ENCODE data around the gene TCHH.

The TCHH gene

DNA sequence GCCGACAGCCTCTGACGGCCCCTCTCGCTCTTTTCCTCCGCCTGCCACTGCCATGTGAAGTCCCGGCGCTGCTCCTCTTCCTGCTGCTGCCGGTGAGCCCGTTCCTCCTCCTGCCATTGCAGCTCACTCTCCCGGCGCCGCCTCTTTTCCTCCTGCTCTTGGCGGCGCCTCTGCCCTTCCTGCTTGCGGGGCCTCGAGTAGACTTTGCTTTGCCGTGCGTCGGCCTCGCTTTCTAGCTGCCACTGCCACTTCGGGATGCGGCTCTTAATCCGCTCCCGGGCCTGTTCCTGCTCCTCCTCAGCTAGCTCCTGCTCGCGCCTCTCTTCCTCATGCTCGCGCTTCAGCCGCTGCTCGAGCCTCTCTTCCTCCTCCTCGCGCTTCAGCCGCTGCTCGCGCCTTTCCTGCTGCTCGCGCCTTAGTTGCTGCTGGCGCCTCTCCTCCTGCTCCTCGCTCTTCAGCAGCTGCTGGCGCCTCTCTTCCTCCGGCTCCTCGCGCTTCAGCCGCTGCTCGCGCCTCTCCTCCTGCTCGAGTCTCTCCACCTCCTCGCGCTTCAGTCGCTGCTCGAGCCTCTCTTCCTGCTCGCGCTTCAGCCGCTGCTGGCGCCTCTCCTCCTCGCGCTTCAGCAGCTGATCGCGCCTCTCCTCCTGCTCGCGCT, 4.3 kb downstream of the TCHH start:
- Histone ChIP-seq H3K9me2 (replicated peaks; ENCODE audit: low read depth, low read length) (no peaks in the 10 kb centered on the region), H3K36me3 (ENCODE audit: insufficient read depth, low read length) (no peaks in the 10 kb centered on the region), H3K9ac (ENCODE audit: low read depth, low read length, poor library complexity, severe bottlenecking) (no peak overlapping the region), H3K79me2 (ENCODE audit: insufficient read depth, low read length) (no peaks in the 10 kb centered on the region), H3F3A (ENCODE audit: low read depth) (no peaks in the 10 kb centered on the region), H3K9me3 (ENCODE audit: insufficient read depth, low read depth, low read length) (no peaks in the 10 kb centered on the region), H3K4me3 (ENCODE audit: low read length, poor library complexity, severe bottlenecking) (no peak overlapping the region), H3K27me3 (ENCODE audit: insufficient read depth, low read length, poor library complexity, severe bottlenecking) (peaks cover 5% of the 10 kb centered on the region), H4K20me1 (ENCODE audit: insufficient read depth, low read length, poor library complexity, severe bottlenecking) (no peaks in the 10 kb centered on the region), H3K4me2 (ENCODE audit: low read depth, low read length, poor library complexity, severe bottlenecking) (no peak overlapping the region), H3K4me1 (ENCODE audit: insufficient read depth, low read length, poor library complexity, severe bottlenecking) (peaks cover 6% of the 10 kb centered on the region), H2AFZ (ENCODE audit: low read length) (no peak overlapping the region)
- TF ChIP-seq, protein P1, sequence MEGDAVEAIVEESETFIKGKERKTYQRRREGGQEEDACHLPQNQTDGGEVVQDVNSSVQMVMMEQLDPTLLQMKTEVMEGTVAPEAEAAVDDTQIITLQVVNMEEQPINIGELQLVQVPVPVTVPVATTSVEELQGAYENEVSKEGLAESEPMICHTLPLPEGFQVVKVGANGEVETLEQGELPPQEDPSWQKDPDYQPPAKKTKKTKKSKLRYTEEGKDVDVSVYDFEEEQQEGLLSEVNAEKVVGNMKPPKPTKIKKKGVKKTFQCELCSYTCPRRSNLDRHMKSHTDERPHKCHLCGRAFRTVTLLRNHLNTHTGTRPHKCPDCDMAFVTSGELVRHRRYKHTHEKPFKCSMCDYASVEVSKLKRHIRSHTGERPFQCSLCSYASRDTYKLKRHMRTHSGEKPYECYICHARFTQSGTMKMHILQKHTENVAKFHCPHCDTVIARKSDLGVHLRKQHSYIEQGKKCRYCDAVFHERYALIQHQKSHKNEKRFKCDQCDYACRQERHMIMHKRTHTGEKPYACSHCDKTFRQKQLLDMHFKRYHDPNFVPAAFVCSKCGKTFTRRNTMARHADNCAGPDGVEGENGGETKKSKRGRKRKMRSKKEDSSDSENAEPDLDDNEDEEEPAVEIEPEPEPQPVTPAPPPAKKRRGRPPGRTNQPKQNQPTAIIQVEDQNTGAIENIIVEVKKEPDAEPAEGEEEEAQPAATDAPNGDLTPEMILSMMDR (conservative IDR thresholded peaks at IDR 0.05; ENCODE audit: low read length), result no peak
- no peak for TF ChIP-seq EZH2phosphoT487 (IDR thresholded peaks at IDR 0.05; ENCODE audit: borderline replicate concordance)

DNA sequence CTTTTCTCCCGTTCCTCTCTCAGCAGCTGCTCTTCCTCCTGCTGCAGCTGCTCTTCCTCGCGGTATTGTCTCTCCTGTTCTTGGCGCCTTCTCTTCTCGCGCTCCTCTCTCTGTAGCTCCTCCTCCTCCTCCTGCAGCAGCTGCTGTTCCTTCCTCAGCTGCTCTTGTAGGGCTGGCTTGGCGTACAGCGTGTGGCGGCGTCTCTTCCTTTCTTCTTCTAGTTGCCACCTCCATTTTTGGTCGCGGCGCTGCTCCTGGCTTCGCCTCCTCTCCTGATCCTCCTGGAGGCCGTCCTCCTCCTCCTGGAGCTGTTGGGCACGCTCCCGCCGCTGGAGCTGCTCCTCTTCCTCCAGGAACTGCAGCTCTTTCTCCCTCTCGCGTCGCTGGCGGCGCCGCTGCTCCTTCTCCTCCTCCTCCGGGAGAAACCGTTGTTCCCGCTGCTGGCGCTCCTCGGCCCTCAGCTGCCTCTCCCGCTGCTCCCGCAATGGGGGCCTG, 4.8 kb downstream of the TCHH start:
- Histone ChIP-seq H3K4me2 (ENCODE audit: low read depth, low read length, poor library complexity, severe bottlenecking) (no peak overlapping the region), H3K9ac (ENCODE audit: low read depth, low read length, poor library complexity, severe bottlenecking) (no peak overlapping the region), H3K79me2 (ENCODE audit: insufficient read depth, low read length) (no peaks in the 10 kb centered on the region), H2AFZ (ENCODE audit: low read length) (no peak overlapping the region), H3K4me1 (ENCODE audit: insufficient read depth, low read length, poor library complexity, severe bottlenecking) (peaks cover 6% of the 10 kb centered on the region), H3K27me3 (ENCODE audit: insufficient read depth, low read length, poor library complexity, severe bottlenecking) (peaks cover 5% of the 10 kb centered on the region), H3K9me2 (replicated peaks; ENCODE audit: low read depth, low read length) (no peaks in the 10 kb centered on the region), H3K9me3 (ENCODE audit: insufficient read depth, low read depth, low read length) (no peaks in the 10 kb centered on the region), H4K20me1 (ENCODE audit: insufficient read depth, low read length, poor library complexity, severe bottlenecking) (no peaks in the 10 kb centered on the region), H3K36me3 (ENCODE audit: insufficient read depth, low read length) (no peaks in the 10 kb centered on the region), H3K4me3 (ENCODE audit: low read length, poor library complexity, severe bottlenecking) (no peak overlapping the region), H3F3A (ENCODE audit: low read depth) (no peaks in the 10 kb centered on the region)
- no peak for TF ChIP-seq EZH2phosphoT487 (IDR thresholded peaks at IDR 0.05; ENCODE audit: borderline replicate concordance)
- TF ChIP-seq, protein P1 (conservative IDR thresholded peaks at IDR 0.05; ENCODE audit: low read length), result no peak

DNA sequence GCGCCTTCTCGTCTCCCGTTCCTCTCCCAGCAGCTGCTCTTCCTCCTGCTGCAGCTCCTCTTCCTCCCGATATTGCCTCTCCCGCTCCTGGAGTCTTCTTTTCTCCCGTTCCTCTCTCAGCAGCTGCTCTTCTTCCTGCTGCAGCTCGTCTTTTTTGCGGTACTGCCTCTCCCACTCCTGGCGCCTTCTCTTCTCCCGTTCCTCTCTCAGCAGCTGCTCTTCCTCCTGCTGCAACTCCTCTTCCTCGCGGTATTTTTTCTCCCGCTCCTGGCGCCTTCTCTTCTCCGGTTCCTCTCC, 5.3 kb downstream of the TCHH start:
- Histone ChIP-seq H3K4me1 (ENCODE audit: insufficient read depth, low read length, poor library complexity, severe bottlenecking) (peaks cover 6% of the 10 kb centered on the region), H3K4me3 (ENCODE audit: low read length, poor library complexity, severe bottlenecking) (no peak overlapping the region), H3K36me3 (ENCODE audit: insufficient read depth, low read length) (no peaks in the 10 kb centered on the region), H2AFZ (ENCODE audit: low read length) (no peak overlapping the region), H4K20me1 (ENCODE audit: insufficient read depth, low read length, poor library complexity, severe bottlenecking) (no peaks in the 10 kb centered on the region), H3K27me3 (ENCODE audit: insufficient read depth, low read length, poor library complexity, severe bottlenecking) (peaks cover 5% of the 10 kb centered on the region), H3K9ac (ENCODE audit: low read depth, low read length, poor library complexity, severe bottlenecking) (no peak overlapping the region), H3K79me2 (ENCODE audit: insufficient read depth, low read length) (no peaks in the 10 kb centered on the region), H3K4me2 (ENCODE audit: low read depth, low read length, poor library complexity, severe bottlenecking) (no peak overlapping the region), H3K9me3 (ENCODE audit: insufficient read depth, low read depth, low read length) (no peaks in the 10 kb centered on the region), H3F3A (ENCODE audit: low read depth) (no peaks in the 10 kb centered on the region), H3K9me2 (replicated peaks; ENCODE audit: low read depth, low read length) (no peaks in the 10 kb centered on the region)
- no peak for TF ChIP-seq EZH2phosphoT487 (IDR thresholded peaks at IDR 0.05; ENCODE audit: borderline replicate concordance)

All from Loucy (cell line).